Activated naive CD4-positive, alpha-beta T cell treated with anti-CD3 and anti-CD28 coated beads, Interleukin-2, amount 50 U/mL, for 72 hours (primary cell): Measurements from ENCODE around the gene NDUFA6. TPM values are rescaled to one million over a fixed set of nuclear protein-coding genes. Genes with fewer than 3 reads are reported as not detected.
"Not testable (repeated sequence)": the region's sequence is repeated elsewhere in the genome, so short reads cannot be mapped to it uniquely, and the experiment has no call there.

Source experiments
- ATAC-seq, 2 donors: fragments of 150-1000 bp; cut with Tn5 transposase; 2 replicates each; pipeline ENCODE4 v1.10.0; 2021; ENCODE audit warnings: mild to moderate bottlenecking in 2 of 2, moderate library complexity in 2 of 2
- DNase-seq, 2 donors: peaks; one replicate each; pipeline ENCODE4 v3.0.0; 2021 to 2022; ENCODE audit warnings: low spot score in 2 of 2
- H3K27ac Mint-ChIP-seq, 2 donors: one replicate each; pipeline ENCODE4 v1.8.0; 2022; ENCODE audit warnings: mild to moderate bottlenecking in 2 of 2, mixed read lengths in 2 of 2
- H3K36me3 Mint-ChIP-seq, 2 donors: one replicate each; pipeline ENCODE4 v1.8.0; 2022; ENCODE audit warnings: mixed read lengths in 2 of 2
- H3K9me3 Mint-ChIP-seq, 2 donors: one replicate each; pipeline ENCODE4 v1.8.0; 2022; ENCODE audit warnings: mixed read lengths in 2 of 2
- total RNA-seq, 2 donors: library from RNA; stranded (reverse); gene quantifications; one replicate each; pipeline ENCODE4 v1.2.3, GENCODE V29; 2022

NDUFA6 gene
- total RNA-seq, 2 donors from 2014 or later: 84.9 to 107 TPM

- no peak for DNase-seq
- ATAC-seq: no peak
- peaks cover 13 to 20% of the 10 kb centered on the region in 2 donors for H3K36me3 Mint-ChIP-seq
- H3K27ac Mint-ChIP-seq: peak overlapping the region; percentile 98 to 99
- H3K9me3 Mint-ChIP-seq: no peaks in the 10 kb centered on the region
These were observed 11.9 kb downstream of the NDUFA6 start for GRCh38 chr22:42078469-42079318.

GRCh38 chr22:42077486-42078125, 13.0 kb downstream of the NDUFA6 start:
- no peak for ATAC-seq
- H3K9me3 Mint-ChIP-seq: no peaks in the 10 kb centered on the region
- H3K27ac Mint-ChIP-seq: peak overlapping the region in 1 of 2 donors; percentile 99
- no peak for DNase-seq
- H3K36me3 Mint-ChIP-seq: peaks cover 10 to 18% of the 10 kb centered on the region in 2 donors

GRCh38 chr22:42076764-42077485, 13.6 kb downstream of the NDUFA6 start:
- DNase-seq: no peak
- H3K36me3 Mint-ChIP-seq: peaks cover 6 to 18% of the 10 kb centered on the region in 2 donors
- peak overlapping the region in 1 of 2 donors; percentile 25 for H3K27ac Mint-ChIP-seq
- no peaks in the 10 kb centered on the region for H3K9me3 Mint-ChIP-seq
- ATAC-seq: no peak

GRCh38 chr22:42074846-42075676, 15.5 kb downstream of the NDUFA6 start:
- peaks cover 4 to 15% of the 10 kb centered on the region in 2 donors for H3K36me3 Mint-ChIP-seq
- DNase-seq (no peak), ATAC-seq (no peak)
- H3K27ac Mint-ChIP-seq: peak overlapping the region in 1 of 2 donors; percentile 26
- no peaks in the 10 kb centered on the region for H3K9me3 Mint-ChIP-seq

- Mint-ChIP-seq H3K36me3 (peaks cover 0 to 15% of the 10 kb centered on the region in 2 donors), H3K9me3 (no peaks in the 10 kb centered on the region), H3K27ac (peak within 1 kb of the TSS; percentile 62 to 89)
- ATAC-seq (no peak), DNase-seq (peak in 1 of 2 donors; percentile 60)
These were observed 16.3 kb downstream of the NDUFA6 start, which contains the start of gene PHETA2 for GRCh38 chr22:42074132-42074811. Gene PHETA2 (plus strand): TSS chr22:42074248. CDS start chr22:42077294, 3,046 bp downstream.

- Mint-ChIP-seq H3K27ac (peak overlapping the region; percentile 62 to 89), H3K36me3 (peaks cover 0 to 15% of the 10 kb centered on the region in 2 donors), H3K9me3 (no peaks in the 10 kb centered on the region)
- no peak for ATAC-seq
- DNase-seq: no peak
These were observed 16.9 kb downstream of the NDUFA6 start for GRCh38 chr22:42073621-42074041.

- Mint-ChIP-seq H3K36me3 (peaks cover under 1 to 15% of the 10 kb centered on the region in 2 donors), H3K9me3 (no peaks in the 10 kb centered on the region), H3K27ac (peak overlapping the region; percentile 4 to 62)
- ATAC-seq: no peak
- no peak for DNase-seq
These were observed 17.8 kb downstream of the NDUFA6 start for GRCh38 chr22:42072606-42073330.

- H3K9me3 Mint-ChIP-seq, ATAC-seq, DNase-seq: not testable (repeated sequence)
- H3K36me3 Mint-ChIP-seq: peaks cover 7 to 15% of the 10 kb centered on the region in 2 donors
- H3K27ac Mint-ChIP-seq: peak overlapping the region in 1 of 2 donors; percentile 90
These were observed 19.1 kb downstream of the NDUFA6 start for GRCh38 chr22:42071508-42071907.

GRCh38 chr22:42070517-42071422, 19.8 kb downstream of the NDUFA6 start, which contains the start of gene NAGA:
Gene NAGA (minus strand): TSS chr22:42070812. CDS start chr22:42070297, 515 bp downstream.
- Mint-ChIP-seq H3K27ac (peak within 1 kb of the TSS; percentile 79 to 90), H3K9me3 (no peaks in the 10 kb centered on the region), H3K36me3 (peaks cover 7 to 11% of the 10 kb centered on the region in 2 donors)
- peak; percentile 93 to 95 for DNase-seq
- peak; percentile 93 to 98 for ATAC-seq

- DNase-seq (no peak), ATAC-seq (no peak)
- H3K27ac Mint-ChIP-seq: peak overlapping the region; percentile 79 to 90
- no peaks in the 10 kb centered on the region for H3K9me3 Mint-ChIP-seq
- H3K36me3 Mint-ChIP-seq: peaks cover 7 to 11% of the 10 kb centered on the region in 2 donors
These were observed 20.6 kb downstream of the NDUFA6 start for GRCh38 chr22:42069801-42070516.

- DNase-seq (no peak), ATAC-seq (no peak)
- Mint-ChIP-seq H3K9me3 (no peaks in the 10 kb centered on the region), H3K36me3 (peaks cover 7 to 13% of the 10 kb centered on the region in 2 donors), H3K27ac (no peak overlapping the region)
These were observed 22.3 kb downstream of the NDUFA6 start for GRCh38 chr22:42068291-42068690.

GRCh38 chr22:42067671-42068251, 22.8 kb downstream of the NDUFA6 start:
- peaks cover 11 to 18% of the 10 kb centered on the region in 2 donors for H3K36me3 Mint-ChIP-seq
- no peak for ATAC-seq
- H3K27ac Mint-ChIP-seq: no peak overlapping the region

GRCh38 chr22:42066937-42067336, 23.6 kb downstream of the NDUFA6 start:
- no peaks in the 10 kb centered on the region for H3K9me3 Mint-ChIP-seq
- no peak overlapping the region for H3K27ac Mint-ChIP-seq
- peaks cover 16 to 22% of the 10 kb centered on the region in 2 donors for H3K36me3 Mint-ChIP-seq
- ATAC-seq (no peak), DNase-seq (no peak)

More at GRCh38 chr22:42067671-42068251, 22.8 kb downstream of the NDUFA6 start:
- no peaks in the 10 kb centered on the region for H3K9me3 Mint-ChIP-seq
- no peak for DNase-seq
